GM19463 (cell line): Measurements from ENCODE around the gene TRAK2.
"Not testable (repeated sequence)": the region's sequence is repeated elsewhere in the genome, so short reads cannot be mapped to it uniquely, and the experiment has no call there.

ENCODE experiments used
- ATAC-seq: cut with Tn5 transposase; IDR thresholded peaks from one replicate; pipeline ENCODE4 v1.9.1; 2021; ENCODE audit warnings: mild to moderate bottlenecking, moderate library complexity; ENCODE audit not compliant: unreplicated experiment

The TRAK2 gene

GRCh38 chr2:201419057-201419635 is 32.1 kb downstream of the TRAK2 start:
- no peak for ATAC-seq

DNA sequence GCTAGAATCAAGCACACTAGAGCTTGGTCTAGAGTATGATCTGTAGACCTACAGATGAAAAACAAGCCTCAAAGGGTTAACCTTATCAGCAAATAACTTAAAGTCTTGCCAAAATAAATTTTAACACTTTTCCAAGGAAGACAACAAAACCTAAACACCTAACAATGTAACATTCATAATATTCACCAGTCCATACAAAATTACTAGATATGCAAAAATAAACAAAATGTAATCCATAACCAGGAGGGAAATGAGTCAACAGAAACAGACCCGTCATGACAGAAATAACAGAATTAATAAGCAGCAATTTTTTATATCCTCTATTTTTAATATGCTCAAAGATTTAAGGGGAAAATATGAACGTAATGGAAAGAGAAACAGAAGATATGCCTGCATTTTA is 36.1 kb downstream of the TRAK2 start:
- ATAC-seq: no peak

GRCh38 chr2:201414099-201415023 is 36.9 kb downstream of the TRAK2 start:
- ATAC-seq: peak; percentile 75

DNA sequence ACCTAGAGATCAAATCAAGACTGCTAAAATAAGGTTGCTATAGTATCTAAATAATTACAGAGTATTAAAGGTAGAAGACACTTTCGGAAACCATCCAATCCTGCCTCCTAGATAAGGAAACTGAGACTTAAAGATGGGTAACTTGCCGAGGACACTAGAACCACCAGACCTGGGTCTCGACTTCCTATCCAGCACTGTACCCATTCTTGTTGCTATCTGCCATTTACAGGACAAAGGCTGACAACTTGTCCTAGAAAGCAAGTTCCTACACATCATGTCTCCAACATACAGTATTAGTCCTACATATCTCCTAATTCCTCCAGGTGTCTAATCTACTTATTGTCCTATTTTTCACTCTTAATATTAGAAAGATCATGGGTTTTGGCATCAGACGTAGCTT is 37.7 kb downstream of the TRAK2 start:
- no peak for ATAC-seq

DNA sequence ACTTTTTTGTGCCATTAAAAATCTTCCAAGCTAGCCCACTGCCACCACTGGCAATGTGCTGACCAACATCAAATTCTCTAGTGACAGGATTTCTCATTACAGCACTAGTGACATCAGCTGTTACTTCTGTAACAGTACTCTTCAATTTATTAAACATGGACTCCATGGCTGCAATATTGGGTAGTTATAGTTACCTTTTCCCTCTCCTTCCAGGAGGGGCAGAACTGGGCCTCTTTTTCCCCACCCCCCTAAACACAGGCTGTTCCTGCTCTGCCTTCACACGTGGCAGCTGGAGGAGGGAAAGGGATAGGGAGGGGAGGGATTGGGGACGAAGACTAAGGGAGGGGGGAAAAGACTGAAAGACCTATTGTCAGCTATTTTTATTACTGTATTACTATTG is 38.1 kb downstream of the TRAK2 start:
- ATAC-seq: no peak

- ATAC-seq: no peak
These were observed 39.8 kb downstream of the TRAK2 start for GRCh38 chr2:201411421-201411820.

GRCh38 chr2:201408931-201409330 is 42.3 kb downstream of the TRAK2 start:
- no peak for ATAC-seq

- ATAC-seq: no peak
These were observed 44.0 kb downstream of the TRAK2 start for GRCh38 chr2:201407265-201407664.

DNA sequence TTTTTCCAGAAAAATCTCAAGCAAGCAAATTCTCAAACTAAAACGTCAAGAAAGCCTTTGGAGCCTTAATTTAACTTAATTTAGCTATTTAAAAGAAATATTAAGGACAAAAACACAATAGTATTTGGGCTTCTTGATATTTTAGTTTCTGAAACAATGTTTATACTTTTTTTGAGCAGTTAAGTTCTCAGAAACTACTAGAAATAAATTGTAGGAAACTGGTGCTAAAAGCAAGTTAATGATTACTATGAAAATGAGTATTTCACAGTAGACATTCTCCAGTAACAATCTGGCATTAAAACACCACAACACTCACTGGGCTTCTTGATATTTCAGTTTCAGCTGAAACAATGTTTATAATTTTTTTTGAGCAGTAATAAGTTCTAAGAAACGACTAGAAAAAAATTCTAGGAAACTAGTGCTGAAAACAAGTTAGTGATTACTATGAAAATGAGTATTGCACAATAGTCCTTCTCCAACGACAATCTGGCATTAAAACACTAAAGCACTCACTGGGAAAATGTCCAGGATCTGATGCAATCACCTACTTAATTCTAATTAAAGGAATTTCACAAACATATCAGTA is 45.1 kb downstream of the TRAK2 start:
- no peak for ATAC-seq

DNA sequence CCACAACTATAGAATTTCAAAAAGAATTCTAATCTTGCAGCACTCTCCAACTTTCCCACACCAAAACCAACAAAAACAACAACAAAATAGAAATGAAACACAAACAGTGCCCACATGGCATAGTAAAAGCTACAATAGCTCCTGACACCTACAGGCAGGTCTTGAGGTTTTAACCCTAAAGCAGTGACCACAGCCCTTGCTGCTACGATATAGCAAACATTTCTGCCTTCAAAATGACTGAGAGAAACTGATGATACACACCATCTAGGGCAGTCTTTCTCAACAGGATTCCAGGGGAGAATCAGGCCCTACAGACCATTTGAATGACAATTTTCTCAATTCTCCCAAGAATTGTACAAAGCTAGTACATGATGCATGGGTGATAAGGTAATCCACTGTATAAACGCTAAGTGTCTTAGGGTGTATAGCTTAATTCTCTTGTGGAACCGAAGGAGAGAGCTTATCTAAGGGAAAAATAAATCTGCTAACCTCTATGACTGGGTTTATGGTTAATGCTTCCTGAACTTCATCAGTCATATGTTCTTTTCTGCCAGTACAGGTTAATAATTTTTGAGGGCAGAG is 46.5 kb downstream of the TRAK2 start:
- ATAC-seq: no peak

DNA sequence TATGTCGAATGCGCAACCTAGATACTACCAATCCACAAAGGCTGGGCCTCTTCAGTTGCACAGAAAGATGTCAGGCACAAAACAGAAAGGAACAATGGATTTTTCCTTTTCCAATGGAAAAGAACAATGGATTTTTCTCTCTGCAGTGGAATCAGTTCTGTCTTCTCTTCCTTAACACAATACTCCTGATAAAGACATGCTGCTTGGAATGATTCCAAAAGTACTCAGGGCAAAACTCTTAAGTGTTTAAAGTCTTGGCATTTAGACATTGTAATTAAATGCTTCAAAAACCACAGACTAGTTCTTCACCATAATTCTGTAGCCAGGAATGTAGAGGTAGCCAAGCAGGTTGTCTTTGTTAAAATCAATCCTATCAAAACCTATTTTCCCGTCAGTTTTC is 47.4 kb downstream of the TRAK2 start:
- ATAC-seq: no peak

- ATAC-seq: no peak
These were observed 48.4 kb downstream of the TRAK2 start for GRCh38 chr2:201402651-201403562.

DNA sequence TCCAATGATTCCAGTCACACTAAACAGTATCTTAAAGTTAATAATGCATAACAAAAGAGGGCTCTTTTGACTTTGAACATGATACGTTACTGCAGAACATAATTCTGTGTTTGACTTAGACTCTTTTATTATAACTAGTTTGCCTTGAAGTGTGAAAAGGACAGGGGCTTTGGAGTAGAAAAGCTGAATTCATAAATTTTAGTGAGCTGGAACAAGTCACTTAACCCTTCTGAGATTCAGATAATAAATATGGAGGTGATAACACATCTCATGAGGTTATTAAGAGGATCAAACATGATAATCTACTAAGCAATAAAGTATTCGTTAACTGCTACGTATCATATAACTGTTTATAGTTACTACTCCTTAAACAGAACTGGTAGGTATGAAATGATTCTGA is 49.4 kb downstream of the TRAK2 start:
- no peak for ATAC-seq

- no peak for ATAC-seq
These were observed 54.7 kb downstream of the TRAK2 start for GRCh38 chr2:201396595-201396994.

DNA sequence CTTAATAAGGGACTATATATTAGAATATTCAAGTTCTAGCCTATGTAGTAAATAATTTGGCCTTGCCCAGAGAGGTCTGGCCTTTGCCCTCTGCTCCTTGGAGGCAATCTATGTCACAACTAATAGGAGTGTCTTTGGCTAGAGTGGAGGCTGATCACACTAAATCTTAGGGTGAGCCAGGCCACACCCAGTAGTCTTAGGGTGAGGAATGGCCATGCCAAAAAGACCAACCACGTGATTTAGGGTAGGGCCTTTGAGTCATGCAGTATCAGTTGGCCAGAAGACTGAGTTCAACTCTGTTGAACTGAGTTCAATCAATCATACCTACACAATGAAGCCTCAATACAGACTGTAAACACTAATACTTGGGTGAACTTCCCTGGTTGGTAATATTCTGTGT is 68.1 kb downstream of the TRAK2 start:
- no peak for ATAC-seq

DNA sequence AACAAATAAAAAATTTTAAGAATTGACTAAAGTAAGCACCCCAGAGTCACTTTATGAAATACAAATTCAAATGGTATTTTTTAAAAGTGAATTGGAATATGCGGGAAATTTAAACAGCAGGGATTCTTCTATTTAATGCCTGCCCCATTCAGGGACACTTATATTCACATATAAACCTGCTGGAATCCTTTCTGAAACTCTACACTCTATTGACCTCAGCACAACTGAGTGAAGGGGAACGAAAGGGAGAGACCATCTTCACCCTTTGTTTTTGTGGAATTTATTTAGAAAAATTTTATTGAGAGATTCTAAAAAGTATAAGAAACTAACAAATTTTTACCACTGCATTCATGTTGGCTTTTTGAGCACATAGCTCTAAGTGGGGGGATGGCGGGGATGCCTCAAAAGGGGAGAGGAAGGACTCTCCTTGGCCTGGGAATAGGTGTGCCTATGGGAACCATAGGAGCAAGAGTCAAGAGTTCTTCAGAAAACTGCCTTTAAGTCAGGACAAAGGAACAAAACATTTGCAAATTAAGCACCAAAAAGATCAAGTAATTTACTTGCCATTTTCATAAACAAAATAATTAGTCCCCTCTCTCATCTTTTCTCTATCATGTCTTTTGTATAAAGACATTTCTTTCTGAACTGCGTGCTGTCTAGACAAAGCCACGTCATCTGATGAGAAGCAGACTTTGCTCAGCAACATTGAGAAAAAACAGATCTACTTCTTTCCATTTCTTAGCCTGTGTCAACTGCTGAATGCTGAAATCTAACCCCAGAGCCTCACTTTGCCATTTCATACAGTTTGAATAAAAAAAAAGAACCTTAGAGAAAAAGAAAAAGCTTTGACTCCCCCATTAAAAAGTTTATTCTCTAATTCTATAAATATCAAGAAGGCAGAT is 72.5 kb downstream of the TRAK2 start:
- no peak for ATAC-seq

DNA sequence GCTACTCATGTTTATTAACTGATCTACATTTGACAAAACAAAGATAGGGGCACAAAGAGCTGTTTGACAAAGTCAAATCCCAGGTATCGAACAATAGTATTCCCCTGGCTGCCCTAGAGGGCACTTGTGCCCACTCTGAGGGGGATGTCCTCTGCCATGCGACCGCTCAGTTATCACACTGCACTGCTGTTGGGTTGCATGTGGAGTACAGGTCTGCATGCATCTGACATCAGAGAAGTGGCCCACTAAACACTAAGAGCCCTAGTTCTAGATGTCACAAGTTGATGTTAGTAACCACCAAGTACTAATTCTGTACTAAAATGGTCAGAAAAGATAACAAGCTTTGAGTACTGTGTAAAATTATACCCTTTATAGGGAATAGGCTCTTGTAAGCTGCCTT is 74.0 kb downstream of the TRAK2 start:
- ATAC-seq: no peak

- ATAC-seq: no peak
These were observed 81.5 kb downstream of the TRAK2 start for GRCh38 chr2:201369775-201370174.

- ATAC-seq: not testable (repeated sequence)
These were observed 81.9 kb downstream of the TRAK2 start for GRCh38 chr2:201369318-201369717.

DNA sequence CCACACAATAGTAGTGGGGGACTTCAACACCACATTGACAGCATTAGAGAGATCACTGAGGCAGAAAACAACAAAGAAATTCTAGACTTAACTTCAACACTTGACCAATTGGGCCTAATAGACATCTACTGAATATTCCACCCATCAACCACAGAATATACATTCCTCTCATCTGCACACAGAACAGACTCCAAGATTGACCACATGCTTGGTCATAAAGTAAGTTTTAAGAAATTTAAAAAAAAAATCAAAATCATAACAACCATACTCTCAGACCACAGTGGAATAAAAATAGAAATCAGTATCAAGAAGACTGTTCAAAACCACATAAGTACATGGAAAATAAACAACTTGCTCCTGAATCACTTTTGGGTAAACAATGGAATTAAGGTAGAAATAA is 85.1 kb downstream of the TRAK2 start:
- ATAC-seq: no peak
